Urinary bladder (tissue), 4 donors: ENCODE data around the gene RPLP2. TPM values are rescaled to one million over a fixed set of nuclear protein-coding genes. Genes with fewer than 3 reads are reported as not detected.

Experiments used
- DNase-seq: peaks from one replicate; pipeline ENCODE4 v3.0.0-alpha.2; 2015; ENCODE audit errors: extremely low spot score
- H3K27ac ChIP-seq: one replicate; pipeline ENCODE4 v1.5.1; 2013; ENCODE audit warnings: low read depth, mild to moderate bottlenecking, moderate library complexity
- H3K36me3 ChIP-seq: one replicate; pipeline ENCODE4 v1.6.1; 2013; ENCODE audit warnings: mild to moderate bottlenecking, moderate library complexity; ENCODE audit not compliant: insufficient read depth
- H3K4me1 ChIP-seq: one replicate; pipeline ENCODE4 v1.6.1; 2013; ENCODE audit warnings: mild to moderate bottlenecking, moderate library complexity; ENCODE audit not compliant: insufficient read depth
- H3K4me3 ChIP-seq: one replicate; pipeline ENCODE4 v1.5.1; 2013; ENCODE audit warnings: low read depth, low read length
- WGBS: extraction: QIAGEN DNeasy Blood & Tissue Kit; methylation state at CpG from one replicate; pipeline ENCODE4 v1.1.7; 2013; 5-methylcytosine and 5-hydroxymethylcytosine counted together
- polyA plus RNA-seq: library from polyadenylated mRNA; stranded (reverse); fragments of 200-250 nt; gene quantifications from one replicate; pipeline ENCODE4 v1.2.3, GENCODE V29; 2013
- total RNA-seq: library from RNA; depleted of rRNA; stranded (reverse); fragments of >200 nt; gene quantifications from one replicate; pipeline ENCODE4 v1.2.3, GENCODE V29; 2014
- donor health status: healthy with polysubstance abuse.
- donor health status: healthy.

The RPLP2 gene
- total and polyA plus RNA-seq, 2 donors: 189 to 1,859 TPM

GRCh38 chr11:824942-825341 lies 15.2 kb downstream of the RPLP2 start:
- peaks cover 5% of the 10 kb centered on the region for H3K36me3 ChIP-seq
- WGBS: 84% methylated on average over 11 of the region's 11 CpGs
- no peak for DNase-seq
- H3K4me1 ChIP-seq: peaks cover 2% of the 10 kb centered on the region
- no peak overlapping the region for H3K4me3 ChIP-seq
- no peak overlapping the region for H3K27ac ChIP-seq

GRCh38 chr11:825366-826226 lies 15.8 kb downstream of the RPLP2 start:
- no peak overlapping the region for H3K4me3 ChIP-seq
- peaks cover 5% of the 10 kb centered on the region for H3K36me3 ChIP-seq
- DNase-seq: no peak
- H3K4me1 ChIP-seq: peaks cover 2% of the 10 kb centered on the region
- WGBS: 75% methylated on average over 12 of the region's 12 CpGs
- peak overlapping the region; percentile 72 for H3K27ac ChIP-seq

DNA sequence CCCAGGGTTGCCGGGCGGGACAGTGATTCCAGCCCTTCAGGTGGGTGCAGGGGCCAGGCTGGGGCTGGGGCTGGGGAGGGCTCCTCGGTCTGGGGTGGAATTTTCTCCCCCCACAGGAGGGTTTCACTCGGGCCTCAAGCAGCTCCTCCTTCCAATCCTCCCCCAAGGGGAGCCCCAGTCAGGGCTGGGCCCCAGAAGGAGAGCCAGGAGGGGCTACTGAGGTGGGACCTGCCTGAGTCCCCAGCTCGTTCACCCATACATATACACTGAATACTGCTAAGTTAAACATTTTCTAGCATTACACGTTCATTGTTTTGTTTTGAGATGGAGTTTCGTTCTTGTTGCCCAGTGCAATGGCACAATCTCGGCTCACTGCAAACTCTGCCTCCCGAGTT lies 16.5 kb downstream of the RPLP2 start:
- peaks cover 2% of the 10 kb centered on the region for H3K4me1 ChIP-seq
- no peak for DNase-seq
- H3K27ac ChIP-seq: peak overlapping the region; percentile 72
- 78% methylated on average over 9 of the region's 9 CpGs for WGBS
- peaks cover 5% of the 10 kb centered on the region for H3K36me3 ChIP-seq
- H3K4me3 ChIP-seq: no peak overlapping the region

DNA sequence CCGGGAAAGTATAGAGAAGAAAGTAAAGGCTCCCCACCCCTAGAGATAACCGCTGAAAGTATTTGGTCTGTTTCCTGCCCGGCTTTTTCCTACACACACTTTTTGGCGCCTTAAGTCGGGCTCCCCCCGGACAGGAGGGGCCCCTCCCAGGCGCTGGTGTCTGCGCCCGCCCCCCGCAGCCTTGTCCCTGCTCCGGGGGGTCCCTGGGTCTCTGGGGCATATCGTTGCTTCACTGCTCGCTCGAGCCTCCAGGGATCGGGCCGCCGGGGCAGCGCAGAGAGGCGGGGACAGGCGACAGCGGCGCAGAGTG lies 17.0 kb downstream of the RPLP2 start:
- peak overlapping the region; percentile 76 for H3K27ac ChIP-seq
- 2% methylated on average over 22 of the region's 22 CpGs for WGBS
- H3K36me3 ChIP-seq: peaks cover 5% of the 10 kb centered on the region
- peaks cover 2% of the 10 kb centered on the region for H3K4me1 ChIP-seq
- peak overlapping the region; percentile 36 for H3K4me3 ChIP-seq
- DNase-seq: no peak

GRCh38 chr11:827146-827896 lies 17.6 kb downstream of the RPLP2 start:
- peak overlapping the region; percentile 76 for H3K27ac ChIP-seq
- H3K4me1 ChIP-seq: peaks cover 2% of the 10 kb centered on the region
- DNase-seq: no peak
- 9% methylated on average over 66 of the region's 66 CpGs for WGBS
- peaks cover 5% of the 10 kb centered on the region for H3K36me3 ChIP-seq
- peak overlapping the region; percentile 36 for H3K4me3 ChIP-seq

- peak within 1 kb of the TSS; percentile 36 for H3K4me3 ChIP-seq
- H3K36me3 ChIP-seq: peaks cover 5% of the 10 kb centered on the region
- peak within 1 kb of the TSS; percentile 76 for H3K27ac ChIP-seq
- WGBS: 69% methylated on average over 5 of the region's 5 CpGs
- H3K4me1 ChIP-seq: peaks cover 2% of the 10 kb centered on the region
- no peak for DNase-seq
These were observed 18.1 kb downstream of the RPLP2 start, which contains the start of gene CRACR2B for GRCh38 chr11:827897-828192. TSS of gene CRACR2B (plus strand) at chr11:827919. CDS start at chr11:828608, 689 bp downstream.

DNA sequence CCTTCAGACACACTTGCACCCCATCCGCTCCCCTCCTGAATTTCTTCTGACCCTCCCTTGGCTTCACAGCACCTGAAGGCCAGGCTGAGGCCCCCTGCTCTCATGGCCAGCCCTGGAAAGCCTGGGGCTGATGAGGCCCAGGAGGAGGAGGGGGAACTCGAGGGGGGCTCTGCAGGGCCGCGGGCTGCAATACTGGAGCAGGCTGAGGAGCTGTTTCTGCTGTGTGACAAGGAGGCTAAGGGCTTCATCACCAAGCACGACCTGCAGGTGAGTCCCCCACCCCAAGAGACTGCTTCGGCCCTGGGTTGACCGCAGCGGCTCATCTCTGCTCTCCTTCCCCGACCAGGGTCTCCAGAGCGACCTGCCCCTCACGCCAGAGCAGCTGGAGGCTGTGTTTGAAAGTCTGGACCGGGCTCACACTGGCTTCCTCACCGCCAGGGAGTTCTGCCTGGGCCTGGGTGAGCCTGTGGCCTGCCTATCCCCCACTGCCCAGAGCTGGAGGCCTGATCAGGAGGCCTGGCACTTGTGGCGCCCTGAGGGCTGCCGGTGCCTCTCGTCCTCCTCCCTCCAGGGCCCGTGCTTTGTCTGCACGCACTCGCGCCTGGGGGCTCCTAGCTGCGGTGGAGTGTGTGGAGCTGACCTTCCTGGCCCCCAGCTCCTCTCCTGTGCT lies 18.9 kb downstream of the RPLP2 start:
- Histone ChIP-seq H3K36me3 (peaks cover 5% of the 10 kb centered on the region), H3K27ac (no peak overlapping the region), H3K4me1 (peaks cover 2% of the 10 kb centered on the region), H3K4me3 (no peak overlapping the region)
- no peak for DNase-seq
- 68% methylated on average over 21 of the region's 21 CpGs for WGBS

DNA sequence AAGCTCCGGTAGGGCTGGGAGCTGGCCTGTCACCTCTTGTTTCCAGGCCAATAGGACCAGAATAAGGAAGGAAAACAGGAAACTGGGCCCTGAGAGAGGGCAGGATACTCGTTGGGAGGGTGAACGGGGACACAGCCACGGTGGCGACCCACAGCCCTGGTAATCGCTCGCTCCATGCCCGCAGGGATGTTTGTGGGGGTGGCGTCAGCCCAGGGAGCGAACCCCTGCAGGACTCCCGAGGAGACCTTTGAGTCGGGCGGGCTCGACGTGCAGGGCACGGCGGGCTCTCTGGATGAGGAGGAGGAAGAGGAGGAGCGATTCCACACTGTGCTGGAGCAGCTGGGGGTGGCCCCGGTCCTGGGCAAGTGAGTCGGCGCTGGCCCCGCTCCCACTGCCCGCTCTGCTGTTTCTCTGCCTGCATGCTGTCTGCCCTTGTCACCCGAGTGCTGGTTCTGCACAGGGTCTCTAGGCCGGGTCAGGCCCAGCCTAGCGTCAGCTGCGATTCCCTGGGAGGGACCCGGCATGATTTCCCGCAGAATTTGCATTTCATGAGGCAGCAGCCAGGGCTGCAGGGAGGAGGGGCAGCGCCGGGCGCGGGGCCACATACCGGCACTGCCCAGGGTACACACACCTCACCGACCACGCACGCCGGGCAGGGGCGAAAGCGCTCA lies 19.5 kb downstream of the RPLP2 start:
- H3K4me1 ChIP-seq: peaks cover 2% of the 10 kb centered on the region
- WGBS: 16% methylated on average over 40 of the region's 40 CpGs
- no peak overlapping the region for H3K27ac ChIP-seq
- DNase-seq: no peak
- peak overlapping the region; percentile 14 for H3K4me3 ChIP-seq
- peaks cover 5% of the 10 kb centered on the region for H3K36me3 ChIP-seq

DNA sequence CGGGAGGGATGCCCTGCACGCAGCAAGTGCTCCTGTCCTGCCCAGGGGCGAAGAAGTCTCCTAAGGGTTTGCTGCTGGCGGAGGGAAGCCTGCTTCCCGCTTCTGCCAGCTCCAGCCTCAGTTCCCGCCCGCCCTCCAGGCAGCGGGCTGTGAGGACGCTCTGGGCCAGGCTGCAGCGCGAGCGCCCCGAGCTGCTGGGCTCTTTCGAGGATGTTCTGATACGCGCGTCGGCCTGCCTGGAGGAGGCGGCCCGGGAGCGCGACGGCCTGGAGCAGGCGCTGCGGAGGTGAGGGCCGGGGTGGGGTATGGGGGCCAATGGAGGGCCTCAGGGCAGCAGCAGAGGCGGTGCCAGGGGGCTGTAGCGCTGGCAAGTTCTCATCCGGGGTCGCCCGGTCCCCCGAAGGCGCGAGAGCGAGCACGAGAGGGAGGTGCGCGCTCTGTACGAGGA lies 20.1 kb downstream of the RPLP2 start:
- Histone ChIP-seq H3K4me3 (peak overlapping the region; percentile 14), H3K27ac (no peak overlapping the region), H3K4me1 (peaks cover 2% of the 10 kb centered on the region), H3K36me3 (peaks cover under 1% of the 10 kb centered on the region)
- 3% methylated on average over 39 of the region's 39 CpGs for WGBS
- DNase-seq: no peak

- Histone ChIP-seq H3K4me1 (peaks cover 2% of the 10 kb centered on the region), H3K4me3 (peak overlapping the region; percentile 16), H3K27ac (no peak overlapping the region), H3K36me3 (no peaks in the 10 kb centered on the region)
- DNase-seq: no peak
- 4% methylated on average over 78 of the region's 78 CpGs for WGBS
These were observed 20.7 kb downstream of the RPLP2 start for GRCh38 chr11:830295-831117.

DNA sequence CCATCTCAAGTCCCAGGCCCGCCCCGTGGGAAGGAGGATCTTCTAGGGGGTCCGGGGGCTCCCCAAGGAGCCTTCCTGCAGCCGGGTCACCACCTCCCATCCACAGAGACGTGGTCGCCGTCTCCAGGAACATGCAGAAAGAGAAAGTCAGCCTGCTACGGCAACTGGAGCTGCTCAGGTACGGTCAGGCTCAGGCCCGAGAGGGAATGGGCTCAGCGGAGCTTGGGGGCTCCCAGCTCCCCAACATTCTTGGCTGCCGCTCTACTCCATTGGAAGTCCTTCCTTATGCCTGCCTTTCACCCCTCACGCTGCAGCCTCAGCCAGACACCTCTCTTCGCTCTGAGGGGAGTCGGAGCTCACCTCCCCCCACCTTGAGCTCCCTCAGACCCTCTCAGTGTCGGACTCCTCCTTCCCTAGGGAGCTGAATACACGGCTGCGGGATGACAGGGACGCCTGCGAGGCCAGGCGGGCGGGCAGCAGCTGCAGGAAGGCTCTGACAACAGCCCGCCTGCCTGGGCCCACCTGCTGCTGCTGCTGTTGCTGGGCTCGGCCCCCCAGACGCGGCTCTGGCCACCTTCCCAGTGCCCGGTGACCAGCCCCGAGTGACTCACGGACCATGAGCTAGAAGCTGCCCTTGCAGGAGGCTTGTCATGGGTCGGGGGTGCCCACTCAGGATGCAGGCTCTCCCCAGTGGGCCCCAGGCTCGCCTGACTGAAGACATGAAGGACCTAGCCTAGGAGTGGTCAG lies 21.5 kb downstream of the RPLP2 start:
- H3K4me1 ChIP-seq: peaks cover 2% of the 10 kb centered on the region
- WGBS: 56% methylated on average over 31 of the region's 31 CpGs

DNA sequence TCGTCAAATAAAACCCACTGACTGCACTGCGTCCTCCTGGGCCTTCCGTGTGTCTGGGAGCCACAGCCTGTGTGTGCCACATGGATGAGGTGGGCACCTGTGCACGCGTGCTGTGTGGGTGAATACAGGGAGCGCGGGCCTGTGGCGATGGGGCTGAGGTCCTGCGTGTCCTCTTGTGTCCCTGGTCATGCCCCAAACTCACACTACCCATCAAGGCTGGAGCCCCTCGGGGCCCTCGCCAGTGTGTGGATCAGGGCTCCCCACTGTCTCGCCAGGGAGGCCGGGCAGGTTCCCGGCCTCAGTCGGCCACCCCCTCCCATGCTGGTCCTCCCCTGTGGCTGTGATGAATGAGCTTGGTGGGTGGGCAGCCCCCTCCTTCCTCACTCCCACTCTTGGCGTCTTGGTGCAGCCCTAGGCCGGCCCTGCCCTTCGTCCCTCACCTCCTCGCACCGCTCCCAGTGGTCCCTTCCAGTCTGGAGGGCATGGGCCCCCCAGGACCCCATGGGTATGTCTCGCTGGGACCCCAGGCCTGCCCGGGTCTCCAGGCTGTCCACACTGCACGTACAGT lies 22.3 kb downstream of the RPLP2 start:
- Histone ChIP-seq H3K4me3 (peak overlapping the region; percentile 67), H3K27ac (no peak overlapping the region), H3K4me1 (peaks cover 2% of the 10 kb centered on the region), H3K36me3 (no peaks in the 10 kb centered on the region)
- WGBS: 72% methylated on average over 23 of the region's 23 CpGs
- DNase-seq: no peak

More for the DNA sequence above, 21.5 kb downstream of the RPLP2 start:
- Histone ChIP-seq H3K27ac (no peak overlapping the region), H3K36me3 (no peaks in the 10 kb centered on the region), H3K4me3 (no peak overlapping the region)
- no peak for DNase-seq
